Liver (tissue), 3 donors: ENCODE results near the gene MEGF10.

ENCODE experiments used
- FOXA1 ChIP-seq: IDR thresholded peaks from 2 replicates; pipeline ENCODE4 v1.6.1; 2016; ENCODE audit warnings: antibody characterized with exemption
- HNF4G ChIP-seq: IDR thresholded peaks from 2 replicates; pipeline ENCODE4 v1.6.1; 2016; ENCODE audit warnings: antibody characterized with exemption
- JUND ChIP-seq, 2 donors: IDR thresholded peaks; 2 replicates each; pipeline ENCODE4 v1.6.1; 2016; ENCODE audit warnings: antibody characterized with exemption in 2 of 2
- RAD21 ChIP-seq, 2 donors: IDR thresholded peaks; 2 replicates each; pipeline ENCODE4 v1.6.1; 2016; ENCODE audit warnings: antibody characterized with exemption in 2 of 2, mild to moderate bottlenecking in 2 of 2
- TAF1 ChIP-seq: conservative IDR thresholded peaks from 2 replicates; pipeline ENCODE4 v1.6.1; 2016; ENCODE audit warnings: antibody characterized with exemption, mild to moderate bottlenecking
- TF ChIP-seq, protein P1 (sequence below): fragments of 150-350 bp; IDR thresholded peaks from 2 replicates; pipeline ENCODE4 v1.5.1; 2017; ENCODE audit warnings: improper control_type of control experiment, low read depth, low read length; ENCODE audit not compliant: missing input control
- TF ChIP-seq, protein P2 (sequence below): IDR thresholded peaks from 2 replicates; pipeline ENCODE4 v1.6.1; 2016; ENCODE audit warnings: antibody characterized with exemption
- donor health status: healthy.
- donor health status: healthy.

- TF ChIP-seq, protein P1, sequence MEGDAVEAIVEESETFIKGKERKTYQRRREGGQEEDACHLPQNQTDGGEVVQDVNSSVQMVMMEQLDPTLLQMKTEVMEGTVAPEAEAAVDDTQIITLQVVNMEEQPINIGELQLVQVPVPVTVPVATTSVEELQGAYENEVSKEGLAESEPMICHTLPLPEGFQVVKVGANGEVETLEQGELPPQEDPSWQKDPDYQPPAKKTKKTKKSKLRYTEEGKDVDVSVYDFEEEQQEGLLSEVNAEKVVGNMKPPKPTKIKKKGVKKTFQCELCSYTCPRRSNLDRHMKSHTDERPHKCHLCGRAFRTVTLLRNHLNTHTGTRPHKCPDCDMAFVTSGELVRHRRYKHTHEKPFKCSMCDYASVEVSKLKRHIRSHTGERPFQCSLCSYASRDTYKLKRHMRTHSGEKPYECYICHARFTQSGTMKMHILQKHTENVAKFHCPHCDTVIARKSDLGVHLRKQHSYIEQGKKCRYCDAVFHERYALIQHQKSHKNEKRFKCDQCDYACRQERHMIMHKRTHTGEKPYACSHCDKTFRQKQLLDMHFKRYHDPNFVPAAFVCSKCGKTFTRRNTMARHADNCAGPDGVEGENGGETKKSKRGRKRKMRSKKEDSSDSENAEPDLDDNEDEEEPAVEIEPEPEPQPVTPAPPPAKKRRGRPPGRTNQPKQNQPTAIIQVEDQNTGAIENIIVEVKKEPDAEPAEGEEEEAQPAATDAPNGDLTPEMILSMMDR: peak; percentile 56
- TF ChIP-seq RAD21 (IDR thresholded peaks at IDR 0.05) (peak; percentile 78 to 79), TAF1 (no peak), JUND (IDR thresholded peaks at IDR 0.05) (no peak), FOXA1 (no peak), HNF4G (no peak)
- TF ChIP-seq, protein P2, sequence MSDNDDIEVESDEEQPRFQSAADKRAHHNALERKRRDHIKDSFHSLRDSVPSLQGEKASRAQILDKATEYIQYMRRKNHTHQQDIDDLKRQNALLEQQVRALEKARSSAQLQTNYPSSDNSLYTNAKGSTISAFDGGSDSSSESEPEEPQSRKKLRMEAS: no peak
Observed at GRCh38 chr5:127492854-127493738, 202.5 kb downstream of the MEGF10 start.
